HepG2 (cell line): ENCODE data around the gene EPHA2. TPM values are rescaled to one million over a fixed set of nuclear protein-coding genes. Genes with fewer than 3 reads are reported as not detected.

Source experiments
- CBX5 ChIP-seq: sonication (generic); formaldehyde crosslinking; IDR thresholded peaks from 2 replicates; pipeline ENCODE4 v1.4.0; 2020; ENCODE audit warnings: missing genetic modification reagents, borderline replicate concordance
- MAF1 ChIP-seq: sonication (generic); formaldehyde crosslinking; IDR thresholded peaks from 2 replicates; pipeline ENCODE4 v1.5.0; 2020; ENCODE audit warnings: missing genetic modification reagents, borderline replicate concordance
- NCOR1 ChIP-seq: fragments of 200-600 bp; sonication (generic); IDR thresholded peaks from 2 replicates; pipeline ENCODE4 v1.7.0; 2017; ENCODE audit warnings: antibody characterized with exemption, low read length, borderline replicate concordance
- NR2F2 ChIP-seq: IDR thresholded peaks from 2 replicates; pipeline ENCODE4 v1.6.1; 2012; ENCODE audit warnings: low read depth, inconsistent platforms, borderline replicate concordance
- PITX1 ChIP-seq: sonication (generic); formaldehyde crosslinking; IDR thresholded peaks from 2 replicates; pipeline ENCODE4 v1.5.1; 2020; ENCODE audit warnings: mild to moderate bottlenecking, missing genetic modification reagents
- TBL1XR1 ChIP-seq: fragments of 150-350 bp; IDR thresholded peaks from 2 replicates; pipeline ENCODE4 v1.6.1; 2014; ENCODE audit warnings: borderline replicate concordance, low read length; ENCODE audit not compliant: partially characterized antibody
- TGIF2 ChIP-seq: IDR thresholded peaks from 2 replicates; pipeline ENCODE4 v1.6.1; 2016; ENCODE audit warnings: control low read depth, missing compliant biosample characterization
- U2AF2 ChIP-seq: fragments of 200-400 bp; formaldehyde crosslinking; IDR thresholded peaks from 2 replicates; pipeline ENCODE4 v1.6.1; 2017; ENCODE audit warnings: low read depth, mild to moderate bottlenecking, low read length
- ZBED4 ChIP-seq: sonication (generic); formaldehyde crosslinking; IDR thresholded peaks from 2 replicates; pipeline ENCODE4 v1.4.0; 2020; ENCODE audit warnings: missing genetic modification reagents, borderline replicate concordance
- ZBTB21 ChIP-seq: sonication (generic); formaldehyde crosslinking; IDR thresholded peaks from 2 replicates; pipeline ENCODE4 v1.4.0; 2020; ENCODE audit warnings: missing genetic modification reagents
- ZNF10 ChIP-seq: sonication (generic); formaldehyde crosslinking; IDR thresholded peaks from 2 replicates; pipeline ENCODE4 v1.4.0; 2020; ENCODE audit warnings: mild to moderate bottlenecking, low read depth, missing genetic modification reagents, borderline replicate concordance
- ZNF101 ChIP-seq: sonication (generic); formaldehyde crosslinking; IDR thresholded peaks from 2 replicates; pipeline ENCODE4 v1.4.0; 2020; ENCODE audit warnings: mild to moderate bottlenecking, low read depth, missing genetic modification reagents, borderline replicate concordance
- ZNF234 ChIP-seq: sonication (generic); formaldehyde crosslinking; conservative IDR thresholded peaks from 2 replicates; pipeline ENCODE4 v1.5.1; 2020; ENCODE audit warnings: mild to moderate bottlenecking, missing genetic modification reagents
- polyA plus RNA-seq, 8 experiments: library from polyadenylated mRNA; depleted of rRNA in 3 of 8; stranded (reverse) in 7 of 8; unstranded in 1 of 8; fragments of >200 nt; fragmentation: Illumina TruSeq in 4 of 8; extraction: Trizol in 4 of 8; gene quantifications; 2 replicates each; pipeline versions ENCODE4 v1.2.1 to v1.2.3, GENCODE V29; 2011 to 2016; ENCODE audit warnings: low read depth in 4 of 8, missing spikeins in 1 of 8, mixed read lengths in 1 of 8; ENCODE audit not compliant: insufficient read depth in 1 of 8
- total RNA-seq, 5 experiments: library from RNA; depleted of rRNA; stranded (reverse); fragments of >200 nt; fragmentation: Illumina TruSeq; extraction: Trizol; gene quantifications; 2 replicates each; pipeline ENCODE4 v1.2.3, GENCODE V29; 2016; ENCODE audit warnings: low read depth in 1 of 5
- TF ChIP-seq, protein P1 (sequence below): sonication (generic); formaldehyde crosslinking; IDR thresholded peaks from 2 replicates; pipeline ENCODE4 v1.4.0; 2020; ENCODE audit warnings: mild to moderate bottlenecking, missing genetic modification reagents
- TF ChIP-seq, protein P2 (sequence below): sonication (generic); formaldehyde crosslinking; IDR thresholded peaks from 2 replicates; pipeline ENCODE4 v1.5.0; 2020; ENCODE audit warnings: mild to moderate bottlenecking, missing genetic modification reagents, moderate library complexity
- TF ChIP-seq, protein P3 (sequence below): sonication (generic); formaldehyde crosslinking; IDR thresholded peaks from 2 replicates; pipeline ENCODE4 v1.4.0; 2020; ENCODE audit warnings: low read depth, mild to moderate bottlenecking, missing genetic modification reagents

Gene EPHA2
- total and polyA plus RNA-seq, 2 of the 13 experiments (the other 11 are each of a cell fraction or from before 2014, with no cell fraction given) = 33.6 to 53.6 TPM

GRCh38 chr1:16187748-16188401 is 32.0 kb upstream of the EPHA2 start (continued):
- TF ChIP-seq, protein P1, sequence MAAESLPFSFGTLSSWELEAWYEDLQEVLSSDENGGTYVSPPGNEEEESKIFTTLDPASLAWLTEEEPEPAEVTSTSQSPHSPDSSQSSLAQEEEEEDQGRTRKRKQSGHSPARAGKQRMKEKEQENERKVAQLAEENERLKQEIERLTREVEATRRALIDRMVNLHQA (CRISPR knock-in tag) = no peak
- TF ChIP-seq, protein P2, sequence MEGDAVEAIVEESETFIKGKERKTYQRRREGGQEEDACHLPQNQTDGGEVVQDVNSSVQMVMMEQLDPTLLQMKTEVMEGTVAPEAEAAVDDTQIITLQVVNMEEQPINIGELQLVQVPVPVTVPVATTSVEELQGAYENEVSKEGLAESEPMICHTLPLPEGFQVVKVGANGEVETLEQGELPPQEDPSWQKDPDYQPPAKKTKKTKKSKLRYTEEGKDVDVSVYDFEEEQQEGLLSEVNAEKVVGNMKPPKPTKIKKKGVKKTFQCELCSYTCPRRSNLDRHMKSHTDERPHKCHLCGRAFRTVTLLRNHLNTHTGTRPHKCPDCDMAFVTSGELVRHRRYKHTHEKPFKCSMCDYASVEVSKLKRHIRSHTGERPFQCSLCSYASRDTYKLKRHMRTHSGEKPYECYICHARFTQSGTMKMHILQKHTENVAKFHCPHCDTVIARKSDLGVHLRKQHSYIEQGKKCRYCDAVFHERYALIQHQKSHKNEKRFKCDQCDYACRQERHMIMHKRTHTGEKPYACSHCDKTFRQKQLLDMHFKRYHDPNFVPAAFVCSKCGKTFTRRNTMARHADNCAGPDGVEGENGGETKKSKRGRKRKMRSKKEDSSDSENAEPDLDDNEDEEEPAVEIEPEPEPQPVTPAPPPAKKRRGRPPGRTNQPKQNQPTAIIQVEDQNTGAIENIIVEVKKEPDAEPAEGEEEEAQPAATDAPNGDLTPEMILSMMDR = peak; percentile 99
- peak; percentile 20; the same call in 1 of the 2 replicates for TF ChIP-seq TGIF2
- no peak for TF ChIP-seq ZNF10 (CRISPR knock-in tag)
- TF ChIP-seq ZNF234 (CRISPR knock-in tag) = no peak
- TF ChIP-seq ZBTB21 = no peak
- TF ChIP-seq U2AF2 = no peak
- TF ChIP-seq, protein P3, sequence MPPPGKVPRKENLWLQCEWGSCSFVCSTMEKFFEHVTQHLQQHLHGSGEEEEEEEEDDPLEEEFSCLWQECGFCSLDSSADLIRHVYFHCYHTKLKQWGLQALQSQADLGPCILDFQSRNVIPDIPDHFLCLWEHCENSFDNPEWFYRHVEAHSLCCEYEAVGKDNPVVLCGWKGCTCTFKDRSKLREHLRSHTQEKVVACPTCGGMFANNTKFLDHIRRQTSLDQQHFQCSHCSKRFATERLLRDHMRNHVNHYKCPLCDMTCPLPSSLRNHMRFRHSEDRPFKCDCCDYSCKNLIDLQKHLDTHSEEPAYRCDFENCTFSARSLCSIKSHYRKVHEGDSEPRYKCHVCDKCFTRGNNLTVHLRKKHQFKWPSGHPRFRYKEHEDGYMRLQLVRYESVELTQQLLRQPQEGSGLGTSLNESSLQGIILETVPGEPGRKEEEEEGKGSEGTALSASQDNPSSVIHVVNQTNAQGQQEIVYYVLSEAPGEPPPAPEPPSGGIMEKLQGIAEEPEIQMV (CRISPR knock-in tag) = no peak
- TF ChIP-seq TBL1XR1 = no peak
- no peak for TF ChIP-seq ZNF101 (CRISPR knock-in tag)
- no peak for TF ChIP-seq NCOR1
- no peak for TF ChIP-seq NR2F2
- TF ChIP-seq PITX1 = 0 out of 2 replicates have a peak, but pooled peaks have one; percentile 35
- TF ChIP-seq MAF1 = no peak
- TF ChIP-seq ZBED4 (CRISPR knock-in tag) = 0 out of 2 replicates have a peak, but pooled peaks have one; percentile 43
- peak; percentile 77; the same call in 1 of the 2 replicates for TF ChIP-seq CBX5 (CRISPR knock-in tag)
